PC-3 (cell line): ENCODE measurements around the gene EREG.

ENCODE experiments used
- CTCF ChIP-seq: fragments of 300-600 bp; sonication (generic); conservative IDR thresholded peaks from 2 replicates; pipeline ENCODE4 v1.5.1; 2017; ENCODE audit warnings: antibody characterized with exemption, low read depth, mild to moderate bottlenecking, low read length
- EZH2 ChIP-seq: fragments of 300-600 bp; sonication (generic); IDR thresholded peaks from one replicate; pipeline ENCODE4 v1.6.1; 2017; ENCODE audit warnings: antibody characterized with exemption, mild to moderate bottlenecking, low read length; ENCODE audit not compliant: unreplicated experiment

GRCh38 chr4:74369855-74370254 is 4.9 kb downstream of the EREG start:
- no peak for TF ChIP-seq CTCF
- no peak for TF ChIP-seq EZH2
